K562 (cell line): ENCODE data around the gene TMEM63C. TPM values are rescaled to one million over a fixed set of nuclear protein-coding genes. Genes with fewer than 3 reads are reported as not detected.
A peak's percentile ranks its signal among the peaks of the same experiment; 100 is the strongest.

Experiments used
- ATAC-seq: fragments of 200-7000 bp; cut with Tn5 transposase; 3 replicates; pipeline ENCODE4 v1.9.1; 2020; ENCODE audit warnings: moderate library complexity
- BruUV-seq: library from RNA; stranded (reverse); fragments of 400-500 nt; replicated peaks from 2 replicates; lab custom pipeline; 2021; lab: Mats Ljungman, UMichigan
- CTCF ChIA-PET: fragments of 300-600 bp; formaldehyde crosslinking; extraction: SDS; loops from one replicate; lab custom pipeline; 2021; ENCODE audit warnings: low intra/inter-chr PET ratio; lab: Yijun Ruan, JAX
- POLR2A ChIA-PET: fragments of 300-600, 350-650 bp; sonication (Branson Sonifier 250); formaldehyde crosslinking; extraction: SDS; loops from one replicate; lab custom pipeline; 2021; ENCODE audit warnings: antibody characterized with exemption, inconsistent platforms; lab: Yijun Ruan, JAX
- DNase-seq, 4 experiments: peaks; one replicate each; pipeline versions ENCODE4 v3.0.0 to v3.0.0-alpha.2; 2011 to 2018; ENCODE audit warnings: low spot score in 3 of 4, mixed read lengths in 3 of 4; ENCODE audit errors: extremely low read depth in 1 of 4
- FAIRE-seq: peaks from 2 replicates; lab custom pipeline; 2011; peaks lifted over from hg19 to GRCh38; lab: Jason Lieb, UNC
- H2AFZ ChIP-seq: 2 replicates; pipeline ENCODE4 v1.6.0; 2011; ENCODE audit warnings: low read depth, low read length, control low read depth, inconsistent platforms
- H3K27ac ChIP-seq: fragments of 200-600 bp; 3 replicates; pipeline ENCODE4 v1.8.0; 2011; ENCODE audit warnings: low read depth, mild to moderate bottlenecking, control low read depth, inconsistent platforms, low read length, moderate library complexity, mixed read lengths; ENCODE audit errors: extremely low read depth
- H3K27me3 ChIP-seq, 2 experiments: fragments of 300-600 bp in 1 of 2; 2 replicates in 1 of 2; 3 replicates in 1 of 2; pipeline versions ENCODE4 v1.6.0 to v1.8.0; 2011; ENCODE audit warnings: inconsistent platforms in 2 of 2, low read length in 2 of 2, mild to moderate bottlenecking in 1 of 2, mixed read lengths in 1 of 2, moderate library complexity in 1 of 2; ENCODE audit not compliant: control insufficient read depth in 2 of 2, insufficient read depth in 2 of 2
- H3K36me3 ChIP-seq: fragments of 300-600 bp; 3 replicates; pipeline ENCODE4 v1.8.0; 2011; ENCODE audit warnings: mild to moderate bottlenecking, low read length, inconsistent platforms; ENCODE audit not compliant: control insufficient read depth, insufficient read depth
- H3K4me1 ChIP-seq, 2 experiments: fragments of 200-600 bp in 1 of 2; replicated peaks in 1 of 2; 2 replicates in 1 of 2; 3 replicates in 1 of 2; pipeline versions ENCODE4 v1.5.1 to v1.8.0; 2011; ENCODE audit warnings: inconsistent platforms in 2 of 2, low read length in 2 of 2, mild to moderate bottlenecking in 1 of 2, mixed read lengths in 1 of 2, moderate library complexity in 1 of 2; ENCODE audit not compliant: control insufficient read depth in 2 of 2, insufficient read depth in 2 of 2
- H3K4me2 ChIP-seq: 2 replicates; pipeline ENCODE4 v1.6.1; 2011; ENCODE audit warnings: low read length, control low read depth, inconsistent platforms, mixed read lengths; ENCODE audit not compliant: insufficient read depth
- H3K4me3 ChIP-seq: fragments of 200-600 bp; sonication (generic), shearing (Covaris generic); 2 replicates; pipeline ENCODE4 v1.5.1; 2016; ENCODE audit warnings: control low read depth, inconsistent platforms
- H3K79me2 ChIP-seq: fragments of 200-600 bp; 3 replicates; pipeline ENCODE4 v1.8.0; 2011; ENCODE audit warnings: low read length, inconsistent platforms; ENCODE audit not compliant: control insufficient read depth, insufficient read depth
- H3K9ac ChIP-seq, 2 experiments: 2 replicates each; pipeline versions ENCODE4 v1.6.0 to v1.6.1; 2011; ENCODE audit warnings: low read depth in 2 of 2, low read length in 2 of 2, control low read depth in 1 of 2, inconsistent platforms in 1 of 2, mild to moderate bottlenecking in 1 of 2, mixed read lengths in 1 of 2; ENCODE audit not compliant: insufficient read depth in 1 of 2
- H3K9me1 ChIP-seq: one replicate; pipeline ENCODE4 v1.6.0; 2011; ENCODE audit warnings: inconsistent platforms, mild to moderate bottlenecking, low read length, moderate library complexity; ENCODE audit not compliant: control insufficient read depth, insufficient read depth
- H3K9me3 ChIP-seq: replicated peaks from 2 replicates; pipeline ENCODE4 v1.5.1; 2011; ENCODE audit warnings: low read depth, low read length, inconsistent platforms; ENCODE audit not compliant: control insufficient read depth, insufficient read depth
- H4K20me1 ChIP-seq: replicated peaks from 2 replicates; pipeline ENCODE4 v1.6.1; 2011; ENCODE audit warnings: low read length, inconsistent platforms, mixed read lengths; ENCODE audit not compliant: control insufficient read depth, insufficient read depth
- BRF2 ChIP-seq: IDR thresholded peaks from 3 replicates; pipeline ENCODE4 v1.6.1; 2011; ENCODE audit warnings: borderline replicate concordance, mild to moderate bottlenecking; ENCODE audit not compliant: insufficient read length, insufficient read depth
- CTBP1 ChIP-seq: fragments of 450-650 bp; IDR thresholded peaks from 2 replicates; pipeline ENCODE4 v1.6.1; 2016; ENCODE audit warnings: borderline replicate concordance
- CTCF ChIP-seq, 3 experiments: IDR thresholded peaks in 2 of 3; conservative IDR thresholded peaks in 1 of 3; 2 replicates each; pipeline ENCODE4 v1.5.1; 2011 to 2012; ENCODE audit warnings: low read length in 3 of 3, mild to moderate bottlenecking in 3 of 3, control low read depth in 2 of 3, improper control_type of control experiment in 1 of 3, inconsistent platforms in 1 of 3, low read depth in 1 of 3, mixed read lengths in 1 of 3, moderate library complexity in 1 of 3; ENCODE audit not compliant: insufficient read depth in 2 of 3
- ILK ChIP-seq: fragments of 450-650 bp; IDR thresholded peaks from 2 replicates; pipeline ENCODE4 v1.6.1; 2016; ENCODE audit warnings: missing genetic modification characterization, low read depth, mild to moderate bottlenecking, missing compliant biosample characterization, moderate library complexity, borderline replicate concordance
- MECOM ChIP-seq: fragments of 250-450 bp; sonication (Bioruptor Pico); IDR thresholded peaks from 2 replicates; pipeline ENCODE4 v1.8.0; 2022; ENCODE audit warnings: inconsistent platforms
- NCOR1 ChIP-seq: fragments of 450-650 bp; IDR thresholded peaks from 2 replicates; pipeline ENCODE4 v1.6.1; 2016; ENCODE audit warnings: mild to moderate bottlenecking, moderate library complexity
- PTTG1 ChIP-seq: fragments of 450-650 bp; IDR thresholded peaks from 2 replicates; pipeline ENCODE4 v1.6.1; 2016; ENCODE audit warnings: low read depth, mild to moderate bottlenecking, missing genetic modification characterization, missing compliant biosample characterization
- RBM22 ChIP-seq: fragments of 200-400 bp; formaldehyde crosslinking; IDR thresholded peaks from 2 replicates; pipeline ENCODE4 v1.6.1; 2018; ENCODE audit warnings: low read length, low read depth; ENCODE audit not compliant: poor library complexity, severe bottlenecking
- SMARCA4 ChIP-seq: fragments of 450-650 bp; IDR thresholded peaks from 2 replicates; pipeline ENCODE4 v1.6.1; 2016
- ZNF124 ChIP-seq: sonication (generic); formaldehyde crosslinking; IDR thresholded peaks from 2 replicates; pipeline ENCODE4 v1.8.1; 2022; ENCODE audit warnings: missing genetic modification reagents
- ZSCAN32 ChIP-seq: fragments of 450-650 bp; formaldehyde crosslinking; IDR thresholded peaks from 2 replicates; pipeline ENCODE4 v1.4.0; 2020; ENCODE audit warnings: mild to moderate bottlenecking, moderate library complexity
- WGBS: fragments of 100-300 bp; shearing (Covaris generic); methylation state at CpG from one replicate; pipeline ENCODE4 v1.1.6; 2016; ENCODE audit warnings: low coverage, mixed read lengths; ENCODE audit not compliant: insufficient coverage; ENCODE audit errors: missing lambda C conversion rate; 5-methylcytosine and 5-hydroxymethylcytosine counted together
- in situ Hi-C: fragments of 300-500 bp; cut with MboI; formaldehyde crosslinking; loops from 4 replicates; pipeline ENCODE4 v1.15.0; 2018; ENCODE audit warnings: inconsistent platforms, mixed read lengths
- intact Hi-C: fragments of 100-400 bp; cut with micrococcal nuclease; formaldehyde crosslinking; loops from 2 replicates; pipeline ENCODE4 v1.14.2; 2022
- polyA plus RNA-seq, 8 experiments: library from polyadenylated mRNA; depleted of rRNA in 4 of 8; stranded (reverse) in 5 of 8; unstranded in 3 of 8; fragments of >200 nt; fragmentation: Nextera tagmentation in 2 of 8; fragmentation: Illumina TruSeq in 1 of 8; extraction: Ambion mirVana in 2 of 8; extraction: Trizol in 1 of 8; gene quantifications; 2 replicates each; pipeline versions ENCODE4 v1.2.1 to v1.2.3, GENCODE V29; 2011 to 2014; ENCODE audit warnings: inconsistent platforms in 1 of 8, missing spikeins in 1 of 8
- total RNA-seq, 7 experiments: library from RNA; depleted of rRNA in 6 of 7; stranded (reverse); fragments of >200 nt in 6 of 7; fragmentation: Illumina TruSeq in 2 of 7; extraction: Trizol in 2 of 7; gene quantifications; 2 replicates each; pipeline versions ENCODE4 v1.2.1 to v1.2.3, GENCODE V29; 2011 to 2021; ENCODE audit warnings: low replicate concordance in 1 of 7

Gene TMEM63C
- total and polyA plus RNA-seq, 9 of the 15 experiments (the other 6 are each of a cell fraction or from before 2014, with no cell fraction given) = 0.07 TPM; not detected in 8

- Histone ChIP-seq H3K27me3 (peaks cover 0 to 4% of the 10 kb centered on the region in 2 experiments; a peak in 2 of 5 replicates), H3K27ac (no peak overlapping the region), H3K36me3 (no peaks in the 10 kb centered on the region), H3K9me3 (no peaks in the 10 kb centered on the region), H3K4me3 (no peak overlapping the region), H3K4me1 (no peaks in the 10 kb centered on the region), H4K20me1 (no peaks in the 10 kb centered on the region), H3K4me2 (no peak overlapping the region), H3K9ac (no peak overlapping the region), H2AFZ (no peak overlapping the region), H3K9me1 (no peaks in the 10 kb centered on the region), H3K79me2 (no peaks in the 10 kb centered on the region)
- DNase-seq (no peak), ATAC-seq (no peak), FAIRE-seq (no peak)
- POLR2A ChIA-PET = interaction anchor here (0.6 to 0.7 kb wide), 2 partner anchors 21 to 48 kb away, joined by 3 to 5 read pairs; no protein-coding TSS in a partner anchor
- in situ Hi-C loops = no loop called here
- CTCF ChIA-PET = no interaction called here
- intact Hi-C loops = no loop called here
- 0% methylated on average over 4 of the region's 4 CpGs for WGBS
- BruUV-seq = no TSS peak
- no peak for TF ChIP-seq ZNF124 (CRISPR knock-in tag)
- no peak for TF ChIP-seq SMARCA4
- no peak for TF ChIP-seq BRF2
- no peak for TF ChIP-seq RBM22
- TF ChIP-seq MECOM (CRISPR knock-in tag) = no peak
- no peak for TF ChIP-seq CTBP1
Observed at GRCh38 chr14:77189479-77189878, 7.9 kb downstream of the TMEM63C start.

GRCh38 chr14:77190977-77191376 is 9.4 kb downstream of the TMEM63C start:
- Histone ChIP-seq H2AFZ (no peak overlapping the region), H3K27ac (no peak overlapping the region), H3K4me1 (no peaks in the 10 kb centered on the region), H3K9ac (no peak overlapping the region), H3K27me3 (peaks cover 0 to 9% of the 10 kb centered on the region in 2 experiments; a peak in 2 of 5 replicates), H3K9me3 (no peaks in the 10 kb centered on the region), H3K4me2 (no peak overlapping the region), H3K9me1 (no peaks in the 10 kb centered on the region), H3K79me2 (no peaks in the 10 kb centered on the region), H4K20me1 (no peaks in the 10 kb centered on the region), H3K4me3 (no peak overlapping the region), H3K36me3 (no peaks in the 10 kb centered on the region)
- no peak for ATAC-seq
- no TSS peak for BruUV-seq
- TF ChIP-seq CTCF (IDR thresholded peaks at IDR 0.05 in 2 of 3, conservative IDR thresholded peaks at IDR 0.05 in 1 of 3; ENCODE audit: insufficient read depth in 2 of 3, low read depth in 1 of 3, low read length in 3 of 3) = 0 out of 6 replicates have a peak, but pooled peaks of 1 of the 3 experiments have one; percentile 10
- no peak for TF ChIP-seq NCOR1
- TF ChIP-seq PTTG1 (tag) = no peak
- TF ChIP-seq ILK = no peak
- TF ChIP-seq ZSCAN32 = no peak
- no peak for FAIRE-seq
- intact Hi-C loops = no loop called here
- POLR2A ChIA-PET = no interaction called here
- WGBS = 0% methylated on average over 1 of the region's 1 CpG
- DNase-seq = no peak
- CTCF ChIA-PET = no interaction called here
- in situ Hi-C loops = no loop called here
